ENCODE data around the gene NEK1.

DNA sequence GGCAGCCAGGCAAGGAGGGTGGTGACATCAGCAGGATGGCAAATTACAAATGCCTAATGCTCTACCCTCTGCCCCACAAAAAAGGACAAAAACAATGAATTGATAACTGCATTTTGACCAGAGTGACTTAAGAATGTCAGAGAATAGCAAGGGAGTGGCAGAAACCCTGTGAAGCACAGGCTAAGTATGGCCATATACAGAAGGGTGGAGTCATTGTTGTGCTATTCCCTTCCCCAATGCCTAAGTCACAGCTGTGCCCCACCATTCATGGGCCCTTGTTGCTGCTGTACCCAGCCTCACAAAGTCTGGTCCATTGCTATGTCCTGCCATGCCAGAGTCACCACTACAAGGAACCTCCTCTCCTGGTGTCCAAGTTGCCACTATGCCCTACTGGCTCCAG, 123.1 kb downstream of the NEK1 start:
- TF ChIP-seq CTCF (conservative IDR thresholded peaks at IDR 0.05; ENCODE audit: low read length) (no peak), EZH2phosphoT487 (IDR thresholded peaks at IDR 0.05; ENCODE audit: borderline replicate concordance, low read depth, low read length) (no peak)
